HCT116 (cell line): ENCODE measurements around the gene ACBD6. TPM values are rescaled to one million over a fixed set of nuclear protein-coding genes. Genes with fewer than 3 reads are reported as not detected.

ENCODE experiments used
- ATAC-seq: fragments of 200-7000 bp; cut with Tn5 transposase; 2 replicates; pipeline ENCODE4 v1.9.1; 2020; ENCODE audit warnings: mild to moderate bottlenecking, moderate library complexity
- BruUV-seq: library from RNA; stranded (reverse); fragments of 400-500 nt; replicated peaks from 2 replicates; lab custom pipeline; 2021; lab: Mats Ljungman, UMichigan
- CTCF ChIA-PET: fragments of 300-600 bp; sonication (Branson Sonifier 250); formaldehyde crosslinking; loops from one replicate; lab custom pipeline; 2021; ENCODE audit warnings: antibody characterized with exemption; lab: Charles Lee
- POLR2A ChIA-PET: fragments of 300-600, 350-600 bp; sonication (Branson Sonifier 250); formaldehyde crosslinking; loops from one replicate; lab custom pipeline; 2021; ENCODE audit warnings: antibody characterized with exemption; lab: Charles Lee
- RAD21 ChIA-PET, 2 experiments: fragments of 300-600 bp; sonication (Branson Sonifier 250); formaldehyde crosslinking; loops; one replicate each; lab custom pipeline; 2023; ENCODE audit warnings: low total read pairs in 2 of 2; ENCODE audit not compliant: uncharacterized antibody in 2 of 2, unreplicated experiment in 2 of 2, low non-redundant PET in 1 of 2; lab: Charles Lee
- DNase-seq: peaks from one replicate; pipeline ENCODE4 v3.0.0-alpha.2; 2010; ENCODE audit warnings: low read depth, low spot score
- H2AFZ ChIP-seq: fragments of 200-600 bp; shearing (Covaris generic), sonication (generic); 2 replicates; pipeline ENCODE4 v1.6.1; 2017; ENCODE audit warnings: low read depth, mixed run types, mixed read lengths, antibody characterized with exemption, low read length; ENCODE audit not compliant: poor library complexity, severe bottlenecking
- H3K27ac ChIP-seq: 2 replicates; pipeline ENCODE4 v1.5.1; 2012; ENCODE audit warnings: low read depth, low read length
- H3K27me3 ChIP-seq: fragments of 200-600 bp; sonication (generic); 2 replicates; pipeline ENCODE4 v1.6.1; 2016; ENCODE audit warnings: mixed run types, low read length, mixed read lengths; ENCODE audit not compliant: insufficient read depth
- H3K36me3 ChIP-seq, 2 experiments: fragments of 200-500 bp in 1 of 2; fragments of 200-600 bp in 1 of 2; sonication (Bioruptor generic) in 1 of 2; sonication (generic) in 1 of 2; 2 replicates each; pipeline versions ENCODE4 v1.5.1 to v1.6.1; 2014 to 2016; ENCODE audit warnings: low read length in 2 of 2, inconsistent platforms in 1 of 2, mixed read lengths in 1 of 2, mixed run types in 1 of 2; ENCODE audit not compliant: insufficient read depth in 2 of 2, control insufficient read depth in 1 of 2
- H3K4me1 ChIP-seq, 2 experiments: fragments of 200-600 bp in 1 of 2; sonication (generic) in 1 of 2; 2 replicates each; pipeline versions ENCODE4 v1.5.1 to v1.6.1; 2012 to 2017; ENCODE audit warnings: low read length in 2 of 2, inconsistent platforms in 1 of 2, mild to moderate bottlenecking in 1 of 2, mixed read lengths in 1 of 2, mixed run types in 1 of 2, moderate library complexity in 1 of 2; ENCODE audit not compliant: insufficient read depth in 2 of 2, control insufficient read depth in 1 of 2
- H3K4me2 ChIP-seq: fragments of 200-600 bp; sonication (generic); 2 replicates; pipeline ENCODE4 v1.6.1; 2017; ENCODE audit warnings: mixed run types, low read length, mixed read lengths
- H3K4me3 ChIP-seq, 2 experiments: fragments of 200-600 bp in 1 of 2; sonication (generic) in 1 of 2; replicated peaks in 1 of 2; 2 replicates each; pipeline ENCODE4 v1.5.1; 2011 to 2016; ENCODE audit warnings: low read length in 2 of 2, control low read depth in 1 of 2, low read depth in 1 of 2, mild to moderate bottlenecking in 1 of 2, mixed read lengths in 1 of 2, mixed run types in 1 of 2
- H3K79me2 ChIP-seq: fragments of 200-600 bp; sonication (generic); 2 replicates; pipeline ENCODE4 v1.6.1; 2017; ENCODE audit warnings: mild to moderate bottlenecking, mixed run types, low read length, moderate library complexity, mixed read lengths; ENCODE audit not compliant: insufficient read depth
- H3K9ac ChIP-seq: fragments of 200-600 bp; sonication (generic); 2 replicates; pipeline ENCODE4 v1.6.1; 2016; ENCODE audit warnings: low read length, mixed read lengths
- H3K9me2 ChIP-seq: fragments of 200-600 bp; sonication (generic), shearing (Covaris generic); 2 replicates; pipeline ENCODE4 v1.6.1; 2017; ENCODE audit warnings: mixed run types, mild to moderate bottlenecking, moderate library complexity; ENCODE audit not compliant: insufficient read depth
- H3K9me3 ChIP-seq, 2 experiments: fragments of 200-500 bp in 1 of 2; fragments of 200-600 bp in 1 of 2; sonication (Bioruptor generic) in 1 of 2; sonication (generic) in 1 of 2; 2 replicates each; pipeline ENCODE4 v1.6.1; 2014 to 2017; ENCODE audit warnings: low read length in 2 of 2, mixed read lengths in 2 of 2, inconsistent platforms in 1 of 2, low read depth in 1 of 2, mild to moderate bottlenecking in 1 of 2, mixed run types in 1 of 2, moderate library complexity in 1 of 2; ENCODE audit not compliant: control insufficient read depth in 1 of 2, insufficient read depth in 1 of 2
- H4K20me1 ChIP-seq: fragments of 200-600 bp; sonication (generic), shearing (Covaris generic); 2 replicates; pipeline ENCODE4 v1.6.1; 2017; ENCODE audit warnings: mixed run types, mild to moderate bottlenecking, moderate library complexity; ENCODE audit not compliant: insufficient read depth
- ELF1 ChIP-seq: IDR thresholded peaks from 2 replicates; pipeline ENCODE4 v1.6.1; 2012; ENCODE audit warnings: low read depth, borderline replicate concordance
- EZH2 ChIP-seq: fragments of 200-600 bp; sonication (generic); IDR thresholded peaks from 2 replicates; pipeline ENCODE4 v1.6.1; 2017; ENCODE audit warnings: antibody characterized with exemption, mixed run types
- EZH2phosphoT487 ChIP-seq: fragments of 200-600 bp; IDR thresholded peaks from 2 replicates; pipeline ENCODE4 v1.6.1; 2018; ENCODE audit warnings: antibody characterized with exemption, borderline replicate concordance
- POLR2A ChIP-seq: IDR thresholded peaks from 2 replicates; pipeline ENCODE4 v1.7.0; 2011; ENCODE audit warnings: borderline replicate concordance; ENCODE audit not compliant: insufficient read depth, insufficient read length; ENCODE audit errors: extremely low read depth
- POLR2AphosphoS5 ChIP-seq: IDR thresholded peaks from 2 replicates; pipeline ENCODE4 v1.6.1; 2011; ENCODE audit warnings: mild to moderate bottlenecking, low read depth, low read length, moderate library complexity
- RAD21 ChIP-seq: IDR thresholded peaks from 2 replicates; pipeline ENCODE4 v1.6.1; 2012; ENCODE audit warnings: low read depth, mild to moderate bottlenecking
- SIN3A ChIP-seq: IDR thresholded peaks from 2 replicates; pipeline ENCODE4 v1.6.1; 2012; ENCODE audit warnings: low read depth
- TCF7L2 ChIP-seq: IDR thresholded peaks from 2 replicates; pipeline ENCODE4 v1.7.0; 2011; ENCODE audit warnings: borderline replicate concordance, inconsistent platforms; ENCODE audit not compliant: insufficient read depth, insufficient read length; ENCODE audit errors: extremely low read depth
- YY1 ChIP-seq: IDR thresholded peaks from 2 replicates; pipeline ENCODE4 v1.6.1; 2011; ENCODE audit warnings: low read length, low read depth, moderate library complexity, mild to moderate bottlenecking; ENCODE audit not compliant: insufficient replicate concordance; ENCODE audit errors: extremely low read depth
- ZFX ChIP-seq: fragments of 450-650 bp; IDR thresholded peaks from 2 replicates; pipeline ENCODE4 v1.6.1; 2017
- intact Hi-C: fragments of 100-400 bp; cut with micrococcal nuclease; formaldehyde crosslinking; loops from 2 replicates; pipeline ENCODE4 v1.10.0; 2022
- total RNA-seq: library from RNA; stranded (reverse); gene quantifications from one replicate; pipeline ENCODE4 v1.2.1, GENCODE V29; 2021; ENCODE audit not compliant: unreplicated experiment
- TF ChIP-seq, protein P1 (sequence below): IDR thresholded peaks from 2 replicates; pipeline ENCODE4 v1.6.1; 2012; ENCODE audit warnings: low read depth
- TF ChIP-seq, protein P2 (sequence below): IDR thresholded peaks from 2 replicates; pipeline ENCODE4 v1.6.1; 2012
- TF ChIP-seq, protein P3 (sequence below), 3 experiments: fragments of 200-600 bp in 1 of 3; sonication (generic) in 1 of 3; IDR thresholded peaks in 2 of 3; conservative IDR thresholded peaks in 1 of 3; 2 replicates each; pipeline ENCODE4 v1.5.1; 2012 to 2017; ENCODE audit warnings: low read depth in 2 of 3, low read length in 2 of 3, antibody characterized with exemption in 1 of 3, borderline replicate concordance in 1 of 3, control low read depth in 1 of 3, mild to moderate bottlenecking in 1 of 3, mixed read lengths in 1 of 3, mixed run types in 1 of 3, moderate library complexity in 1 of 3; ENCODE audit not compliant: insufficient read depth in 1 of 3

ACBD6 gene
- total RNA-seq, 1 experiment from 2014 or later, result 43.2 TPM

DNA sequence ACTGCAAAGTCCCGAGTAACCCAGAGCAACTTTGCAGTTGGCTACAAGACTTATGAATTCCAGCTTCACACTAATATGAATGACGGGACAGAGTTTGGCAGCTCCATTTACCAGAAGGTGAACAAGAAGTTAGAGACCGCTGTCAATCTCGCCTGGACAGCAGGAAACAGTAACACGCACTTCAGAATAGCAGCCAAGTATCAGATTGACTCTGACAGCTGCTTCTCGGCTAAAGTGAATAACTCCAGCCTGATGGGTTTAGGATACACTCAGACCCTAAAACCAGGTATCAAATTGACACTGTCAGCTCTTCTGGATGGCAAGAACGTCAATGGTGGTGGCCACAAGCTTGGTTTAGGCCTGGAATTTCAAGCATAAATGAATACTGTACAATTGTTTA, 66.8 kb downstream of the ACBD6 start:
- CTCF ChIA-PET, result interaction anchor here (1.7 kb wide), 1 partner anchor 20 kb away, joined by 3 read pairs; no protein-coding TSS in a partner anchor

DNA sequence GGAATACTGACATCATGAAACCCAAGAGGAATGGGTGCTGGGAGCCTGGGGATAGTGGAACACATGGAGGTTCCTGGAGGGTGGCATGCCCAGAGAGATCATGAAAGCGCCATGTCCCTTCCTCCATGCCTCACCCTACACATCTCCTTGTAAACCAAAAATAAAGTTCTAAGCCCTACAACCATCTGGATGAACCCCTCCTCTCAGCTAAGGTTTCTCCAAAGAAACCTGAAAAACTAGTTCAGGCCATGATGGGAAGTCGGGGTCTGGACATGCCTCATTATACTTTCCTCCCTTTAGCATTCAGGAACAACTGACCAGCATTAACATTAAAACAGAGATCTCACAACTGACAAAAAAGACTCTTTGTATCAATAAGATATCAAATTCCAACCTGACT, 68.5 kb downstream of the ACBD6 start:
- POLR2A ChIA-PET, result no interaction called here
- Histone ChIP-seq H3K27me3 (no peaks in the 10 kb centered on the region), H4K20me1 (peaks cover 8% of the 10 kb centered on the region; the same call in 1 of the 2 replicates), H3K36me3 (peaks cover 0 to 6% of the 10 kb centered on the region in 2 experiments; a peak in 1 of 4 replicates), H3K4me2 (no peak overlapping the region), H2AFZ (no peak overlapping the region), H3K27ac (no peak overlapping the region), H3K9ac (no peak overlapping the region), H3K4me1 (no peaks in the 10 kb centered on the region), H3K9me3 (no peaks in the 10 kb centered on the region), H3K9me2 (no peaks in the 10 kb centered on the region), H3K79me2 (peaks cover 56% of the 10 kb centered on the region), H3K4me3 (no peak overlapping the region)
- no peak for ATAC-seq
- no peak for DNase-seq
- CTCF ChIA-PET, result no interaction called here
- BruUV-seq, result no TSS peak
- intact Hi-C loops, result no loop called here
- RAD21 ChIA-PET, result no interaction called here
- TF ChIP-seq EZH2phosphoT487, result no peak
- no peak for TF ChIP-seq ZFX
- TF ChIP-seq RAD21, result no peak
- TF ChIP-seq EZH2, result no peak
- TF ChIP-seq, protein P1, sequence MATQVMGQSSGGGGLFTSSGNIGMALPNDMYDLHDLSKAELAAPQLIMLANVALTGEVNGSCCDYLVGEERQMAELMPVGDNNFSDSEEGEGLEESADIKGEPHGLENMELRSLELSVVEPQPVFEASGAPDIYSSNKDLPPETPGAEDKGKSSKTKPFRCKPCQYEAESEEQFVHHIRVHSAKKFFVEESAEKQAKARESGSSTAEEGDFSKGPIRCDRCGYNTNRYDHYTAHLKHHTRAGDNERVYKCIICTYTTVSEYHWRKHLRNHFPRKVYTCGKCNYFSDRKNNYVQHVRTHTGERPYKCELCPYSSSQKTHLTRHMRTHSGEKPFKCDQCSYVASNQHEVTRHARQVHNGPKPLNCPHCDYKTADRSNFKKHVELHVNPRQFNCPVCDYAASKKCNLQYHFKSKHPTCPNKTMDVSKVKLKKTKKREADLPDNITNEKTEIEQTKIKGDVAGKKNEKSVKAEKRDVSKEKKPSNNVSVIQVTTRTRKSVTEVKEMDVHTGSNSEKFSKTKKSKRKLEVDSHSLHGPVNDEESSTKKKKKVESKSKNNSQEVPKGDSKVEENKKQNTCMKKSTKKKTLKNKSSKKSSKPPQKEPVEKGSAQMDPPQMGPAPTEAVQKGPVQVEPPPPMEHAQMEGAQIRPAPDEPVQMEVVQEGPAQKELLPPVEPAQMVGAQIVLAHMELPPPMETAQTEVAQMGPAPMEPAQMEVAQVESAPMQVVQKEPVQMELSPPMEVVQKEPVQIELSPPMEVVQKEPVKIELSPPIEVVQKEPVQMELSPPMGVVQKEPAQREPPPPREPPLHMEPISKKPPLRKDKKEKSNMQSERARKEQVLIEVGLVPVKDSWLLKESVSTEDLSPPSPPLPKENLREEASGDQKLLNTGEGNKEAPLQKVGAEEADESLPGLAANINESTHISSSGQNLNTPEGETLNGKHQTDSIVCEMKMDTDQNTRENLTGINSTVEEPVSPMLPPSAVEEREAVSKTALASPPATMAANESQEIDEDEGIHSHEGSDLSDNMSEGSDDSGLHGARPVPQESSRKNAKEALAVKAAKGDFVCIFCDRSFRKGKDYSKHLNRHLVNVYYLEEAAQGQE, result no peak
- TF ChIP-seq ELF1, result no peak
- TF ChIP-seq, protein P2, sequence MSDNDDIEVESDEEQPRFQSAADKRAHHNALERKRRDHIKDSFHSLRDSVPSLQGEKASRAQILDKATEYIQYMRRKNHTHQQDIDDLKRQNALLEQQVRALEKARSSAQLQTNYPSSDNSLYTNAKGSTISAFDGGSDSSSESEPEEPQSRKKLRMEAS, result no peak
- no peak for TF ChIP-seq YY1
- TF ChIP-seq, protein P3, sequence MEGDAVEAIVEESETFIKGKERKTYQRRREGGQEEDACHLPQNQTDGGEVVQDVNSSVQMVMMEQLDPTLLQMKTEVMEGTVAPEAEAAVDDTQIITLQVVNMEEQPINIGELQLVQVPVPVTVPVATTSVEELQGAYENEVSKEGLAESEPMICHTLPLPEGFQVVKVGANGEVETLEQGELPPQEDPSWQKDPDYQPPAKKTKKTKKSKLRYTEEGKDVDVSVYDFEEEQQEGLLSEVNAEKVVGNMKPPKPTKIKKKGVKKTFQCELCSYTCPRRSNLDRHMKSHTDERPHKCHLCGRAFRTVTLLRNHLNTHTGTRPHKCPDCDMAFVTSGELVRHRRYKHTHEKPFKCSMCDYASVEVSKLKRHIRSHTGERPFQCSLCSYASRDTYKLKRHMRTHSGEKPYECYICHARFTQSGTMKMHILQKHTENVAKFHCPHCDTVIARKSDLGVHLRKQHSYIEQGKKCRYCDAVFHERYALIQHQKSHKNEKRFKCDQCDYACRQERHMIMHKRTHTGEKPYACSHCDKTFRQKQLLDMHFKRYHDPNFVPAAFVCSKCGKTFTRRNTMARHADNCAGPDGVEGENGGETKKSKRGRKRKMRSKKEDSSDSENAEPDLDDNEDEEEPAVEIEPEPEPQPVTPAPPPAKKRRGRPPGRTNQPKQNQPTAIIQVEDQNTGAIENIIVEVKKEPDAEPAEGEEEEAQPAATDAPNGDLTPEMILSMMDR (IDR thresholded peaks at IDR 0.05 in 2 of 3, conservative IDR thresholded peaks at IDR 0.05 in 1 of 3; ENCODE audit: borderline replicate concordance in 1 of 3, insufficient read depth in 1 of 3, low read depth in 2 of 3, low read length in 2 of 3), result no peak
- no peak for TF ChIP-seq POLR2A
- TF ChIP-seq POLR2AphosphoS5, result no peak
- TF ChIP-seq SIN3A, result no peak

More for the DNA sequence above, 66.8 kb downstream of the ACBD6 start:
- H4K20me1 ChIP-seq, result peaks cover 8% of the 10 kb centered on the region; the same call in 1 of the 2 replicates
- H3K4me1 ChIP-seq, result no peaks in the 10 kb centered on the region
- ChIA-PET RAD21 (no interaction called here), POLR2A (no interaction called here)
- DNase-seq, result no peak
- H3K4me2 ChIP-seq, result no peak overlapping the region
- no peaks in the 10 kb centered on the region for H3K36me3 ChIP-seq
- no peak for ATAC-seq
- no peak overlapping the region for H3K9ac ChIP-seq
- TF ChIP-seq POLR2A, result no peak
- TF ChIP-seq TCF7L2, result no peak
- no TSS peak for BruUV-seq
- H3K9me2 ChIP-seq, result no peaks in the 10 kb centered on the region
- no peak overlapping the region for H3K27ac ChIP-seq
- H3K4me3 ChIP-seq, result no peak overlapping the region
- intact Hi-C loops, result no loop called here
- no peaks in the 10 kb centered on the region for H3K9me3 ChIP-seq
- H3K79me2 ChIP-seq, result peaks cover 52% of the 10 kb centered on the region
- no peak overlapping the region for H2AFZ ChIP-seq
- H3K27me3 ChIP-seq, result no peaks in the 10 kb centered on the region
